Panc1 (cell line): ENCODE results near the gene PCF11.

ENCODE experiments used
- POLR2AphosphoS5 ChIP-seq: IDR thresholded peaks from 2 replicates; pipeline ENCODE4 v1.6.1; 2012; ENCODE audit warnings: mild to moderate bottlenecking, low read depth, low read length, moderate library complexity
- TF ChIP-seq, protein P1 (sequence below): fragments of 450-650 bp; IDR thresholded peaks from 2 replicates; pipeline ENCODE4 v1.5.1; 2017; ENCODE audit warnings: mild to moderate bottlenecking
- TF ChIP-seq, protein P2 (sequence below), 2 experiments: IDR thresholded peaks; 2 replicates each; pipeline ENCODE4 v1.6.1; 2011 to 2012; ENCODE audit warnings: low read depth in 2 of 2, control low read depth in 1 of 2, low read length in 1 of 2, mild to moderate bottlenecking in 1 of 2, moderate library complexity in 1 of 2; ENCODE audit not compliant: insufficient read depth in 1 of 2

GRCh38 chr11:83159902-83160865 is 3.3 kb downstream of the PCF11 start:
- TF ChIP-seq POLR2AphosphoS5, result peak; percentile 41
- TF ChIP-seq, protein P1, sequence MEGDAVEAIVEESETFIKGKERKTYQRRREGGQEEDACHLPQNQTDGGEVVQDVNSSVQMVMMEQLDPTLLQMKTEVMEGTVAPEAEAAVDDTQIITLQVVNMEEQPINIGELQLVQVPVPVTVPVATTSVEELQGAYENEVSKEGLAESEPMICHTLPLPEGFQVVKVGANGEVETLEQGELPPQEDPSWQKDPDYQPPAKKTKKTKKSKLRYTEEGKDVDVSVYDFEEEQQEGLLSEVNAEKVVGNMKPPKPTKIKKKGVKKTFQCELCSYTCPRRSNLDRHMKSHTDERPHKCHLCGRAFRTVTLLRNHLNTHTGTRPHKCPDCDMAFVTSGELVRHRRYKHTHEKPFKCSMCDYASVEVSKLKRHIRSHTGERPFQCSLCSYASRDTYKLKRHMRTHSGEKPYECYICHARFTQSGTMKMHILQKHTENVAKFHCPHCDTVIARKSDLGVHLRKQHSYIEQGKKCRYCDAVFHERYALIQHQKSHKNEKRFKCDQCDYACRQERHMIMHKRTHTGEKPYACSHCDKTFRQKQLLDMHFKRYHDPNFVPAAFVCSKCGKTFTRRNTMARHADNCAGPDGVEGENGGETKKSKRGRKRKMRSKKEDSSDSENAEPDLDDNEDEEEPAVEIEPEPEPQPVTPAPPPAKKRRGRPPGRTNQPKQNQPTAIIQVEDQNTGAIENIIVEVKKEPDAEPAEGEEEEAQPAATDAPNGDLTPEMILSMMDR, result no peak
- TF ChIP-seq, protein P2, sequence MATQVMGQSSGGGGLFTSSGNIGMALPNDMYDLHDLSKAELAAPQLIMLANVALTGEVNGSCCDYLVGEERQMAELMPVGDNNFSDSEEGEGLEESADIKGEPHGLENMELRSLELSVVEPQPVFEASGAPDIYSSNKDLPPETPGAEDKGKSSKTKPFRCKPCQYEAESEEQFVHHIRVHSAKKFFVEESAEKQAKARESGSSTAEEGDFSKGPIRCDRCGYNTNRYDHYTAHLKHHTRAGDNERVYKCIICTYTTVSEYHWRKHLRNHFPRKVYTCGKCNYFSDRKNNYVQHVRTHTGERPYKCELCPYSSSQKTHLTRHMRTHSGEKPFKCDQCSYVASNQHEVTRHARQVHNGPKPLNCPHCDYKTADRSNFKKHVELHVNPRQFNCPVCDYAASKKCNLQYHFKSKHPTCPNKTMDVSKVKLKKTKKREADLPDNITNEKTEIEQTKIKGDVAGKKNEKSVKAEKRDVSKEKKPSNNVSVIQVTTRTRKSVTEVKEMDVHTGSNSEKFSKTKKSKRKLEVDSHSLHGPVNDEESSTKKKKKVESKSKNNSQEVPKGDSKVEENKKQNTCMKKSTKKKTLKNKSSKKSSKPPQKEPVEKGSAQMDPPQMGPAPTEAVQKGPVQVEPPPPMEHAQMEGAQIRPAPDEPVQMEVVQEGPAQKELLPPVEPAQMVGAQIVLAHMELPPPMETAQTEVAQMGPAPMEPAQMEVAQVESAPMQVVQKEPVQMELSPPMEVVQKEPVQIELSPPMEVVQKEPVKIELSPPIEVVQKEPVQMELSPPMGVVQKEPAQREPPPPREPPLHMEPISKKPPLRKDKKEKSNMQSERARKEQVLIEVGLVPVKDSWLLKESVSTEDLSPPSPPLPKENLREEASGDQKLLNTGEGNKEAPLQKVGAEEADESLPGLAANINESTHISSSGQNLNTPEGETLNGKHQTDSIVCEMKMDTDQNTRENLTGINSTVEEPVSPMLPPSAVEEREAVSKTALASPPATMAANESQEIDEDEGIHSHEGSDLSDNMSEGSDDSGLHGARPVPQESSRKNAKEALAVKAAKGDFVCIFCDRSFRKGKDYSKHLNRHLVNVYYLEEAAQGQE (IDR thresholded peaks at IDR 0.05; ENCODE audit: insufficient read depth in 1 of 2, low read depth in 2 of 2, low read length in 1 of 2), result no peak
